ENCODE results near the gene PTMA. TPM values are rescaled to one million over a fixed set of nuclear protein-coding genes. Genes with fewer than 3 reads are reported as not detected.

PTMA gene
- total and polyA plus RNA-seq, 9 of the 15 experiments (the other 6 are each of a cell fraction or from before 2014, with no cell fraction given) = 429 to 2,322 (median 1,578) TPM

GRCh38 chr2:231707625-231707926 lies 749 bp upstream of the PTMA start (continued):
- TF ChIP-seq REST (IDR thresholded peaks at IDR 0.05; ENCODE audit: borderline replicate concordance) (no peak), REST (CRISPR knock-in tag; IDR thresholded peaks at IDR 0.05; ENCODE audit: low read depth) (0 out of 2 replicates have a peak, but pooled peaks have one; percentile 26), ZNF717 (CRISPR knock-in tag; IDR thresholded peaks at IDR 0.05) (peak; percentile 65; the same call in 1 of the 2 replicates), HDAC8 (tag; IDR thresholded peaks at IDR 0.05) (peak; percentile 72), MTF1 (CRISPR knock-in tag; IDR thresholded peaks at IDR 0.05; ENCODE audit: borderline replicate concordance) (no peak), ZC3H8 (IDR thresholded peaks at IDR 0.05) (no peak), NONO (IDR thresholded peaks at IDR 0.05; ENCODE audit: low read depth in 2 of 2, low read length in 1 of 2) (no peak), ZNF589 (CRISPR knock-in tag; IDR thresholded peaks at IDR 0.05; ENCODE audit: low read depth) (peak; percentile 89), SMAD3 (CRISPR knock-in tag; conservative IDR thresholded peaks at IDR 0.05) (no peak), ID3 (CRISPR knock-in tag; IDR thresholded peaks at IDR 0.05) (no peak), ID3 (tag; IDR thresholded peaks at IDR 0.05) (peak; percentile 26; the same call in 1 of the 2 replicates), NFIC (IDR thresholded peaks at IDR 0.05) (peak; percentile 59), ZFP91 (CRISPR knock-in tag; IDR thresholded peaks at IDR 0.05) (no peak), PRPF4 (IDR thresholded peaks at IDR 0.05; ENCODE audit: insufficient read depth, low read depth, low read length, poor library complexity, severe bottlenecking) (peak; percentile 78), ZBTB33 (CRISPR knock-in tag; IDR thresholded peaks at IDR 0.05) (peak; percentile 83)

All from K562 (cell line).